Stimulated activated CD4-positive, alpha-beta T cell treated with anti-CD3 and anti-CD28 coated beads, Interleukin-15, amount 100 ng/mL, for 1 hour (primary cell): ENCODE measurements around the gene HPN.
"Not testable (repeated sequence)": the region's sequence is repeated elsewhere in the genome, so short reads cannot be mapped to it uniquely, and the experiment has no call there.

ENCODE experiments used
- DNase-seq, 2 donors: peaks; one replicate each; pipeline ENCODE4 v3.0.0-alpha.2; 2020; ENCODE audit warnings: low read depth in 1 of 2, low spot score in 1 of 2

HPN gene

DNA sequence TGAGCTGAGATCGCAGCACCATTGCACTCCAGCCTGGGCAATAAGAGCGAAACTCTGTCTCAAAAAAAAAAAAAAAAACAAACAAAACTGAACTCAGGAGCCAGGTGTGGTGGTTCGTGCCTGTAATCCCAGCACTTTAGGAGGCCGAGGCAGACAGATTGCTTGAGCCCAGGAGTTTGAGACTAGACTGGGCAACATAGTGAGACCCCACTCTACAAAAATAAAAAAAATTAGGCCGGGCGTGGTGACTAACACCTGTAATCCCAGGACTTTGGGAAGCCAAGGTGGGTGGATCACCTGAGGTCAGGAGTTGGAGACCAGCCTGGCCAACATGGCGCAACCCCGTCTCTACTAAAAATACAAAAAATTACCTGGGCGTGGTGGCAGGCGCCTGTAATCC, 60.4 kb downstream of the HPN start:
- not testable (repeated sequence) for DNase-seq

DNA sequence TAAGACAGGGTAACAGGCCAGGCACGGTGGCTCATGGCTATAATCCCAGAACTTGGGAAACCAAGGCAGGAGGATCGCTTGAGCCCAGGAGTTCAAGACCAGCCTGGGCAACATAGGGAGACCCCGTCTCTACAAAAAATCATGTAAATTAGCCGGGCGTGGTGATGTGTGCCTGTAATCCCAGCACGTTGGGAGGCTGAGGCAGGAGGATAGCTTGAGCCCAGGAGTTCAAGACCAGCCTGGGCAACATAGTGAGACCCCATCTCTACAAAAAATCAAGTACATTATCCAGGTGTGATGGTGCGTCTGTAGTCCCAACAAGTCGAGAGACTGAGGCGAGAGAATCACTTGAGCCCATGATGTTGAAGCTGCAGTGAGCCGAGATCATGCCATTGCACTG, 62.1 kb downstream of the HPN start:
- not testable (repeated sequence) for DNase-seq

GRCh38 chr19:35104361-35104760, 62.8 kb downstream of the HPN start:
- no peak for DNase-seq

DNA sequence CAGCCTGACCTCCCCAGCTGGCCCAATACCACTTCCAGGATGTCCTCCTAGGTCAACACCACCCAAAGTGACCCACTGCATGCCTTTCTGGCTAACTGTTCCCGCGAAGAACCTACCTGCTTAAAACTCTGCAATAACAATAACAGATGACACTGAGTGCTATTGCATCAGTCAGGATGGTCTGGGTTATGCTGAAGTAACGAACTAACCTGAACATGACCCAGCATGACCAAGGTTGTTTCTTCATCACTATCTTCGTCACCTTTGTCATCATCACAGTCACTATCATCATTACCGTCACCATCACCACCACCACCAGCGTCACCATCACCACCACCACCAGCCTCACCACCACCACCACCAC, 63.5 kb downstream of the HPN start:
- DNase-seq, result no peak

DNA sequence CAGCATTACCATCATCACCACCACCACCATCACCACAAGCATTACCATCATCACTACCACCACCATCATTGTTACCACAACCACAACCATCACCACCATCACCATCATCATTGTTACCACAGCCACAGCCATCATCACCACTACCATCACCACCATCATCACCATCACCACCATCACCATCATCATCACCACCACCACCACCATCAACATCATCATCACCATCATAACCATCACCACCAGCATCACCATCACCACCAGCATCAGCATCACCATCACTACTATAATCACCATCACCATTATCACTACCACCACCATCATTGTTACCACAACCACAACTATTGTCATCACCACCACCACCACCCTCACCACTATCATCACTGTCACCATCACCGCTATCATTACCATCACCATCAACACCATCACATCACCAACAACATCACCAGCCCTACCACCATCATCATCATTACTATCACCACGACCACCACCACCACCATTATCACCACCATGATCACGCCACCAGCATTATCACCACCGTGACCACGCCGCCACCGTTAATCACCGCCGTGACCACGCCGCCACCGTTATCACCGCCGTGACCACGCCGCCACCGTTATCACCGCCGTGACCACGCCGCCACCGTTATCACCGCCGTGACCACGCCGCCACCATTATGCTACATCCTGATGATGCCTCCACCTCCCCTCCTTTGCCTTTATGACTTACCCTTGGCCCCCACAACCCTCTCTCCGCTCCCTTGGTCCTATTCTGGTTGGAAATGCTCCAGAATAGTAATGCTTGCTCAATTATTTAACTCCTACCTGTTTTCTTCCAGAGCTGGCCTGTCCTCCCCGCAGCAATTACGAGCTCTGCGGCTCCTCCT, 64.1 kb downstream of the HPN start:
- no peak for DNase-seq

GRCh38 chr19:35106291-35106583, 64.7 kb downstream of the HPN start:
- no peak for DNase-seq

DNA sequence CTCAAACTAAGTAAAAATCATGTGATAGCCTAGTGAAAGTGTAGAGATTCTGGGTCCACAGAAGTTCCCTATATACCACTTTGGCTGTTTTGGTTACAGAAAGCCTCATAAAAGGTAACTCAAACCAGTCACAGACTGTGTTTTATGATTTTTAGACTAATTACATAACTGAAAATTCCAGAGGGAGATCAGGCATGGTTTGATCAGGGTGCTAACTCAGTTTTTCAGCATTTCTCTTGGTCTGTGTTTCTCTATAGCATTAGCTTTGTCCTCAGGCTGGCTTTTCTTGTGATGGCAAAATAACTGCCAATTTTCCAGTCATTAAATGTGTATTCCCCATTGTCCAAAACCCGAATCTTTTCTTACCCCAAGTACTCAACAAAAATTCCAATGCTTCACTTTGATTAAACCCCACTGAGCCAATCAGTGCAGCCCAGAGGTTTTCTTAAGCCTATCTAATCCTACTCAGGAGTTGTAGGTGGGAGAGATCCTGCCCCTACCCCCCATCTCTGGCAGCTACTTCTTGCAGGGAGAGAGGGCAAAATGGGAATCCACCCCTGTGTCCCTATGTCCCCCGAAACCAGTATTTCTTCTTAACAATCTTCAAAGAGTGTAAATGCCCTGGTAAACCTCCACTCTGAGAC, 65.5 kb downstream of the HPN start:
- no peak for DNase-seq

DNA sequence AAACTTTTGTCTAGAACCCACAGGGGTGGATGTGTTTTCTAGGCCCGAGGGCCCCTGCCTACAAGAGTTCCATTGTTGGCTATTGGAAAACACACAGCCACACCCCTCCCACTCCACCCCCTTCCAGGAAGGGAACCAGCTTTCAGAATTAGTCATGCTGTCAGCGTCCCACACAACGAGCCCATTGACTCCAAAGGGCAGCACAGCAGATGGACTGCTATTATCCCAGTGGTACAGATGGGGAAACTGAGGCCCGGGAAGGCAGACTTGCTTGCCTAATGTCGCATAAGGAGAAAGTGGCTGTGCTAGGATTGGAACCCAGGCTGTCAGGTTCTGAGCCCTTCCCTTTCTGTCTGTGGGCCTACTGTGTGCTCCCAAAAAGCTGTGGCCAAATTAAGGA, 66.0 kb downstream of the HPN start:
- DNase-seq, result no peak

DNA sequence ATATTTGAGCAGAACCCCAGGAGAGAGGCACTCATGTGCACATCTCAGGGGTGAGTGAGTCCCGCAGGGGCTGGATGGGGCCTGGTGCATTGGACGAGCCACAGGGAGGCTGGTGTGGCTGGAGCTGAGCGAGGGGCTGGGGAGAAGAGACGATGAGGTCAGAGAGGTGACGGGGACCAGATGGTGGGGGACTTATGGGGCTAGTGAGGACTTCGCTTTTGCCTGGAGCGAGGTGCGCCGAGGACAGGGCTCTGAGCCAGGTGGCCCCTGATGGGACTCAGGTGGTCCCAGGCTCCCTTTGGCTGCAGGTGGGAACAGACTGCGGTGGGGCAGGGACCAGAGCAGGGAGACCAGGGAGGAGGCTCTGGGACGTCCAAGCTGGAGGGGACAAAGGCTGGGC, 67.2 kb downstream of the HPN start:
- DNase-seq, result no peak

DNA sequence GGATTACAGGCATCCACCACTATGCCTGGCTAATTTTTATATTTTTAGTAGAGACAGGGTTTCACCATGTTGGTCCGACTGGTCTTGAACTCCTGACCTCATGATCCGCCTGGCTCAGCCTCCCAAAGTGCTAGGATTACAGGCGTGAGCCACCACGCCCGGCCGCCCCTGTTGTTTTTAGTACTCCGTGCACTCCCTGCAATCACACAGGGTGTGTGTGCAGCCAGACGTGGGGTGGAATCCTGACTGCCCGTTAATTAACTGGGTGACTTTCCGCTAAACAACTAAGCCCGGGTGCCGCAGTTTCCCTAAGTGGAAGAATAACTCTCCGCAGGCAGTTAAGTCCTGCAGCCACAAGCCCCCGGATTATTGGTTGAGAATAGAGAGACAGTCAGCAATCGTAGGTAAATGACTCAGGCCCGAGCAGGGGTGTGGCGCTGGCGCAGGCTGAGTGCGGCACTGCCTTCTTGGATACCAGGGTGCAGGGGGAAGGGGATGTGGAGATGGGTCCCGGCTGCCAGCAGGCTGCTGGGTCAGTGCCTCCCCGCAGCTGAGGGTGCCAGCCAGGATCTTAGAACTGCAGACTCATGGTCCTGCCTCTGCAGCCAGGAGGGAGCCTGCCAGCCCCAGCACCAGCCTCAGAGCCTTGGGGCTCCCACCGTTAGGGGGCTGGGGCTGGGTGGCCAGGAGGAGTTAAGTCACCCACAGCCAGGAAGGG, 68.0 kb downstream of the HPN start:
- no peak for DNase-seq

DNA sequence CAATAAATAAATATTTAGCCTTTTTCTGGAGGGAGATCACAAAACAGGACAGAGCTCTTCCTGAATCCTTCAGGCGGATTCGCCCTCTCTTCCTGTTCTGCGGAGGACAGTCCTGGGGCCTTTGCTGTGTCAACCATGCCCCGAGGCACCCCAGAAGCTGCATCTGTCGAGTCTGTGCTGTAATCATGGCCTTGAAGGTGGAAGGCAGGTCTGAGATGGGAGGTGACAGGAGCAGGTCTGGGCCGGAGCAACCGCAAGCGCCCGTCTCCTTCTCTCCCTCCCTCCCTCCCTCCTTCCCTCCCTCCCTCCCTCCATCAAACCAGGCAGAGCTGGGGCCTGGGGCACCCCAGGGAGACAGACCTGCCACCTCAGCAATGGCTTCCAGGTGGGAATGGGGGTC, 69.5 kb downstream of the HPN start:
- no peak for DNase-seq

DNA sequence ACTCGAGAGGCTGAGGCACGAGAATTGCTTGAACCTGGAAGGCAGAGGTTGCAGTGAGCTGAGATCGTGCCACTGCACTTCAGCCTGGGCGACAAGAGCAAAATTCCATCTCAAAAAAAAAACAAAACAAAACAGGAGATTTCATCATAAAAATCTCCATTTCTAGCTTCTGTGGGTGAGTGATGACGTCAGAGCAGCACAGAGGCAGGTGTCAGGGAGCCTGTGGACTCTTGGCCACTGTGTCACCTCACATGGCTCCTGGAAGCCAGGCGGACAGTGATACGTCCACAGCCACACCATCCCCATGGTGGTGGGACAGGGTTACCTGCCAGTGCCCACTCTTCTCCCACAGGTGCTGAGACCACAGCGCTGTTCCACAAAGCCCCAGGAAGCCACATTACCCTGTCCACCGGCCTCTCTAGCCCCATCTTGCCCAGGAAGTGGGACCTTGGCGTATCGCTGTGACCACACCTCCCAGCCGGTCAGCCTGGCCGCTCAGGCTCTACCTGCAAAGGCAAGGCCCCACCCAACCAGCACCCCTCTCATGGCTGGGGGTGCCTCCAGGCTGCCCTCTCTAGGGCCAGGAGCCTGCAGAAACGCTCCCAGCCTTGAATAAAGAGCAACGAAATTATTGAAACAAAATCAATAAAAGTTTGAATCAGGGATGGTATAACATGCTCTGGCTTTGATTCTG, 71.6 kb downstream of the HPN start:
- no peak for DNase-seq

DNA sequence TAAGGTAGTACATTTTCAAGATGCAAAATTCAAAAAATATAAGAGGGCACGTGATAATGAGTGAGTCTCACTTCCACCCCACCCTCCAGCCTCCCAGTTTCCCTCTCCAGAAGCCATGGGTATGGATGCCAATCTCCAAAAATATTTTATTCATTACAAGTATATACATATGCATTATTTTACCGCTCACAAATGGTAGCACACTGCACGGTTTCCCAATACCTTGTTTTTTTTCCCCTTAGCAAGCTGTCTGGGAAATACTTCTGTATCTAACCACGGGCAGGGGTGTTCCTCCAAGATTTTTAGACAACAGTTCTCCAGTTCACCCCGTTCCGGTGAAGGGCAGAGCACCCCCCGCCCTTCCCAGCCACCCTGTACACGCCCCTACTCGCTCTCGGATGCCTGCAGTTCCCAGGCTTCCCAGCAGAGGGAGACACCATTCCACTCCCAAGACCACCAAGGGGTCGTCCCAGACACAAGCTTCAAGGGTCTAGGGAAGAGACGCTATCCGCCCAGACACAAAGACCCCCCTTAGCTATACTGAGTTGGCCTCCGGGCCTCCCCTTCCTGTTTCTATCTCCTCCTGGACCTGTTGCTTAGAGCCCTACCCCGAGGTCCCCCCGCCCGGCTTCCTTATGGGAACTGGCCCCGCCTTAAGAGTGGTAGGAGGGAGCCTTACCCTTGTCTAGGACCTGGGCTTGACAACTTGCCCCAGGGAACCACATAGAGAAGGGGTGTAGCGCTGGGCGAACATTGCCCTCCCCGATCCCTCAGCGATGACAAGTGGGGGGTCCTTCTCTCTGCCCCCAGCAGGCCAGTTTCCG, 73.0 kb downstream of the HPN start:
- peak; percentile 27 to 57 for DNase-seq

DNA sequence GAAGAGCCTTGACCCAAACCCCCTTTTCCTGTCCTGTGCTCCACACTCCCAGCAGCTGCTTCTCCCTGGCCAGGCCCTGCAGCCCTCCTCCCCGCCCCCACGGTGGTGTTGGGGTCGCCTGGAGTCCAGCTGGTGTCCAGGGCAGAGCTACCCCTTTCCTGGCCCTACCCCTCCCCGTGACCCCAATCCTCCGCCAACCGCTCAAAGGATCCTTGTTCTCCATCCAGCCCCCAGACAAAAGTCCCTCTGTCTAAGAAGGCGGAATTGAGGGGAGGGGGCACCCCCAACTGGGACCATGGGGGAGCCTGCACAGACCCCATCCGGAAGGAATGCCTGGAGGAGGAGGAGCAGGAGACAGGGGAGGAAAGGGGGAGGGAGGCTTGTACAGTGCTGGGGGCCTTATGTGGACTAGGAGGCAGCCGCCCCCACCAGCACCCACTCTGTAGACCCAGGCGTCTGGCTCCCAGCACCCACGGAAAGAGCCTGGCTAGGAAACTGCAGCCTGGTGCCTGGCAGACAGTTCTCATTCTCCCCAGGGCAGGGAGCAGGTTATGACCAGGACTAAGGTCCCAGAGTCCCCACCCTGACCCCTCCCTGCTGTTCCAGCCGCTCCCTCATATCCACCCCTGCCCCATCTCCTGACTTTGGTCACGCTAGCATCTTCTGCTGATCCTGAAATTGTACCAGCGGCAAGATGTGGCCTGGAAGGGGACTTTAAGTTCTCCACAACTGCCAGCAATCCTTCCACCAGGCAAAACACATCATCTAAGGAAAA, 73.8 kb downstream of the HPN start, which contains the start of gene FXYD3:
Gene FXYD3 (plus strand): TSS at position 647 of the 775 bp plus-strand sequence. CDS start 3,554 bp downstream, outside the sequence.
- no peak for DNase-seq
